ENCODE results near the gene C2CD4C. TPM values are rescaled to one million over a fixed set of nuclear protein-coding genes. Genes with fewer than 3 reads are reported as not detected.

The C2CD4C gene
- total and polyA plus RNA-seq, 2 donors (not counting 3 experiments of a cell fraction or from before 2014, with no cell fraction given) = 0.25 to 0.38 TPM

DNA sequence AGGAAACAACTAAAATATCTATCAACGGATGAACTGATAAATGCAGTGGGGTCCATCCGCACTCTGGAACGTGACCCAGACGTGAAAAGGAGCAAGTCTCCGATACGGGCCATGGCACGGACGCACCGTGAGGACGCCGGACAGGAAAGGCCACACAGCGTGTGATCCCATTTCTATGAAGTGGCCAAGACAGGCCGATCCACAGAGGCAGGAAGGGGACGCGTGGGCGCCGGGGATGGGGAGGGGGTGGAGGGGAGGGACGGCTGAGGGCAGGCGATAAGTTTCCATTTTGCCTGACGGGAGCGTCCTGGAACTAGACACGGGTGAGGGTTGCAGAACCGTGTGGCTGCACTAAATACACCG, 38.1 kb upstream of the C2CD4C start:
- no peaks in the 10 kb centered on the region for H4K20me1 ChIP-seq (replicated peaks; ENCODE audit: control insufficient read depth, extremely low read depth, insufficient read depth, low read length)
- H3K79me2 ChIP-seq (ENCODE audit: control insufficient read depth, insufficient read depth, low read length) = no peaks in the 10 kb centered on the region
- no peaks in the 10 kb centered on the region for H3K27me3 ChIP-seq (ENCODE audit: control insufficient read depth in 2 of 2, insufficient read depth in 2 of 2, low read length in 2 of 2)
- no peak overlapping the region for H3K9ac ChIP-seq (replicated peaks; ENCODE audit: extremely low read depth, insufficient read depth, low read length)
- no peaks in the 10 kb centered on the region for H3K9me3 ChIP-seq (replicated peaks; ENCODE audit: control insufficient read depth, insufficient read depth, low read length)
- ChIA-PET POLR2A (no interaction called here), CTCF (no interaction called here)
- H3K9me1 ChIP-seq (replicated peaks; ENCODE audit: control insufficient read depth, extremely low read depth, insufficient read depth, low read length) = no peaks in the 10 kb centered on the region
- no peak overlapping the region for H2AFZ ChIP-seq (ENCODE audit: low read depth, low read length)
- no TSS peak for BruUV-seq (replicated peaks)
- no peaks in the 10 kb centered on the region for H3K36me3 ChIP-seq (ENCODE audit: control insufficient read depth in 2 of 2, extremely low read depth in 1 of 2, insufficient read depth in 2 of 2, low read length in 2 of 2)
- no peak for DNase-seq (ENCODE audit: low read depth, low spot score)
- no peak overlapping the region for H3K27ac ChIP-seq (ENCODE audit: insufficient read depth, low read depth, low read length)
- no peak for TF ChIP-seq EZH2 (IDR thresholded peaks at IDR 0.05; ENCODE audit: borderline replicate concordance, low read depth, low read length, severe bottlenecking)
- no peak for TF ChIP-seq FOS (IDR thresholded peaks at IDR 0.05; ENCODE audit: borderline replicate concordance, insufficient read depth, low read length)
- TF ChIP-seq CTCF (IDR thresholded peaks at IDR 0.05; ENCODE audit: extremely low read depth in 1 of 2, insufficient read depth in 1 of 2, low read depth in 1 of 2, low read length in 2 of 2) = no peak
- TF ChIP-seq GATA2 (IDR thresholded peaks at IDR 0.05; ENCODE audit: insufficient read depth, insufficient read length, low read depth, low read length) = no peak
- no peak for TF ChIP-seq MYC (IDR thresholded peaks at IDR 0.05; ENCODE audit: low read depth, low read length)
- no peak for TF ChIP-seq POLR2AphosphoS5 (IDR thresholded peaks at IDR 0.05; ENCODE audit: insufficient read depth, low read depth, low read length)
- TF ChIP-seq POLR2A (IDR thresholded peaks at IDR 0.05; ENCODE audit: low read depth, low read length) = no peak
- intact Hi-C loops (cut with micrococcal nuclease) (no loop called here), dilution Hi-C loops (cut with MboI; ENCODE audit: extremely low pct_ligation_motif_present, low sequenced_read_pairs) (no loop called here)
- no peak for FAIRE-seq
- no peaks in the 10 kb centered on the region for H3K4me1 ChIP-seq (ENCODE audit: control insufficient read depth, extremely low read depth, insufficient read depth, low read length)
- no peak overlapping the region for H3K4me3 ChIP-seq (replicated peaks in 1 of 3; ENCODE audit: insufficient read depth in 1 of 3, low read depth in 1 of 3, low read length in 3 of 3)
- H3K4me2 ChIP-seq (ENCODE audit: insufficient read depth, low read length) = no peak overlapping the region

Data from endothelial cell of umbilical vein (primary cell).